Prostate gland (tissue), 2 donors: ENCODE results near the gene IL3.

ENCODE experiments used
- POLR2A ChIP-seq: fragments of 450-650 bp; IDR thresholded peaks from one replicate; pipeline ENCODE4 v1.6.1; 2016; ENCODE audit warnings: antibody characterized with exemption, mild to moderate bottlenecking
- POLR2AphosphoS5 ChIP-seq: sonication (generic); formaldehyde crosslinking; IDR thresholded peaks from one replicate; pipeline ENCODE4 v1.6.1; 2017; ENCODE audit warnings: antibody characterized with exemption
- TF ChIP-seq, protein P1 (sequence below), 4 experiments: fragments of 200-600 bp in 2 of 4; fragments of 450-650 bp in 2 of 4; sonication (generic) in 2 of 4; IDR thresholded peaks; 1 replicate in 3 of 4; 2 replicates in 1 of 4; pipeline ENCODE4 v1.5.1; 2016 to 2019; ENCODE audit warnings: antibody characterized with exemption in 4 of 4, mild to moderate bottlenecking in 2 of 4, moderate library complexity in 2 of 4

- TF ChIP-seq, protein P1, sequence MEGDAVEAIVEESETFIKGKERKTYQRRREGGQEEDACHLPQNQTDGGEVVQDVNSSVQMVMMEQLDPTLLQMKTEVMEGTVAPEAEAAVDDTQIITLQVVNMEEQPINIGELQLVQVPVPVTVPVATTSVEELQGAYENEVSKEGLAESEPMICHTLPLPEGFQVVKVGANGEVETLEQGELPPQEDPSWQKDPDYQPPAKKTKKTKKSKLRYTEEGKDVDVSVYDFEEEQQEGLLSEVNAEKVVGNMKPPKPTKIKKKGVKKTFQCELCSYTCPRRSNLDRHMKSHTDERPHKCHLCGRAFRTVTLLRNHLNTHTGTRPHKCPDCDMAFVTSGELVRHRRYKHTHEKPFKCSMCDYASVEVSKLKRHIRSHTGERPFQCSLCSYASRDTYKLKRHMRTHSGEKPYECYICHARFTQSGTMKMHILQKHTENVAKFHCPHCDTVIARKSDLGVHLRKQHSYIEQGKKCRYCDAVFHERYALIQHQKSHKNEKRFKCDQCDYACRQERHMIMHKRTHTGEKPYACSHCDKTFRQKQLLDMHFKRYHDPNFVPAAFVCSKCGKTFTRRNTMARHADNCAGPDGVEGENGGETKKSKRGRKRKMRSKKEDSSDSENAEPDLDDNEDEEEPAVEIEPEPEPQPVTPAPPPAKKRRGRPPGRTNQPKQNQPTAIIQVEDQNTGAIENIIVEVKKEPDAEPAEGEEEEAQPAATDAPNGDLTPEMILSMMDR (IDR thresholded peaks at IDR 0.05) = no peak
- TF ChIP-seq POLR2AphosphoS5 (no peak), POLR2A (no peak)
Measured at GRCh38 chr5:132095077-132095410, 34.6 kb downstream of the IL3 start.
